Gastroesophageal sphincter (tissue), 4 donors: ENCODE measurements around the gene NOS1AP. TPM values are rescaled to one million over a fixed set of nuclear protein-coding genes. Genes with fewer than 3 reads are reported as not detected.

Experiments
- ATAC-seq: fragments of 150-250 bp; one replicate; pipeline ENCODE4 v1.9.1; 2016; ENCODE audit warnings: mild to moderate bottlenecking, moderate library complexity
- H3K27ac ChIP-seq, 4 donors: fragments of 200-600 bp; sonication (generic) in 3 of 4; 1 replicate in 3 of 4; 2 replicates in 1 of 4; pipeline ENCODE4 v1.5.1; 2016 to 2019
- H3K27me3 ChIP-seq: fragments of 200-600 bp; sonication (generic); one replicate; pipeline ENCODE4 v1.5.1; 2019
- H3K36me3 ChIP-seq, 2 donors: fragments of 200-600 bp; sonication (generic); one replicate each; pipeline ENCODE4 v1.5.1; 2019; ENCODE audit warnings: control low read depth in 1 of 2
- H3K4me1 ChIP-seq, 3 donors: fragments of 200-600 bp; sonication (generic); 1 replicate in 2 of 3; 2 replicates in 1 of 3; pipeline ENCODE4 v1.5.1; 2016 to 2019; ENCODE audit warnings: control low read depth in 2 of 3
- H3K4me3 ChIP-seq, 2 donors: fragments of 200-600 bp; sonication (generic); one replicate each; pipeline ENCODE4 v1.5.1; 2019; ENCODE audit warnings: mild to moderate bottlenecking in 1 of 2, moderate library complexity in 1 of 2
- H3K9me3 ChIP-seq, 3 donors: fragments of 200-600 bp; sonication (generic); one replicate each; pipeline ENCODE4 v1.5.1; 2017 to 2019; ENCODE audit warnings: control low read depth in 2 of 3
- EP300 ChIP-seq: sonication (generic); formaldehyde crosslinking; IDR thresholded peaks from one replicate; pipeline ENCODE4 v1.6.1; 2017; ENCODE audit warnings: antibody characterized with exemption, mild to moderate bottlenecking
- POLR2A ChIP-seq, 2 donors: fragments of 450-650 bp; IDR thresholded peaks; one replicate each; pipeline ENCODE4 v1.6.1; 2017; ENCODE audit warnings: antibody characterized with exemption in 2 of 2, mild to moderate bottlenecking in 2 of 2, moderate library complexity in 1 of 2
- POLR2AphosphoS5 ChIP-seq: sonication (generic); formaldehyde crosslinking; IDR thresholded peaks from one replicate; pipeline ENCODE4 v1.6.1; 2017; ENCODE audit warnings: antibody characterized with exemption
- WGBS, 2 donors: methylation state at CpG; one replicate each; pipeline ENCODE4 v1.1.5; 2018; ENCODE audit warnings: low coverage in 1 of 2; 5-methylcytosine and 5-hydroxymethylcytosine counted together
- total RNA-seq, 4 donors: library from RNA; depleted of rRNA; stranded (reverse); fragments of >200 nt; gene quantifications; one replicate each; pipeline ENCODE4 v1.1.0, GENCODE V29; 2016
- TF ChIP-seq, protein P1 (sequence below), 4 experiments: fragments of 200-600 bp in 2 of 4; fragments of 450-650 bp in 2 of 4; sonication (generic) in 1 of 4; IDR thresholded peaks; one replicate each; pipeline ENCODE4 v1.5.1; 2017 to 2019; ENCODE audit warnings: antibody characterized with exemption in 4 of 4, mild to moderate bottlenecking in 2 of 4, moderate library complexity in 2 of 4

NOS1AP gene
- total RNA-seq, 4 donors from 2014 or later = 3.5 to 7.8 (median 4.1) TPM

GRCh38 chr1:162029157-162029556 lies 40.3 kb upstream of the NOS1AP start:
- Histone ChIP-seq H3K9me3 (no peaks in the 10 kb centered on the region), H3K4me3 (no peak overlapping the region), H3K4me1 (peaks cover 0 to 7% (median 4%) of the 10 kb centered on the region in 3 donors), H3K27me3 (peaks cover 39% of the 10 kb centered on the region), H3K27ac (no peak overlapping the region), H3K36me3 (no peaks in the 10 kb centered on the region)
- no peak for TF ChIP-seq POLR2A (IDR thresholded peaks at IDR 0.05)
- WGBS, 2 donors = 7 to 15% methylated on average over 2 to 4 of the region's 4 CpGs
- ATAC-seq = no peak

GRCh38 chr1:162030759-162031280 lies 38.7 kb upstream of the NOS1AP start:
- H3K27ac ChIP-seq = no peak overlapping the region
- no peaks in the 10 kb centered on the region for H3K36me3 ChIP-seq
- ATAC-seq = no peak
- no peaks in the 10 kb centered on the region for H3K9me3 ChIP-seq
- H3K4me1 ChIP-seq = no peaks in the 10 kb centered on the region
- 83 to 95% methylated on average over 1 to 3 of the region's 3 CpGs for WGBS, 2 donors
- peaks cover 30% of the 10 kb centered on the region for H3K27me3 ChIP-seq
- TF ChIP-seq EP300 (no peak), POLR2A (IDR thresholded peaks at IDR 0.05) (no peak), POLR2AphosphoS5 (no peak)
- TF ChIP-seq, protein P1, sequence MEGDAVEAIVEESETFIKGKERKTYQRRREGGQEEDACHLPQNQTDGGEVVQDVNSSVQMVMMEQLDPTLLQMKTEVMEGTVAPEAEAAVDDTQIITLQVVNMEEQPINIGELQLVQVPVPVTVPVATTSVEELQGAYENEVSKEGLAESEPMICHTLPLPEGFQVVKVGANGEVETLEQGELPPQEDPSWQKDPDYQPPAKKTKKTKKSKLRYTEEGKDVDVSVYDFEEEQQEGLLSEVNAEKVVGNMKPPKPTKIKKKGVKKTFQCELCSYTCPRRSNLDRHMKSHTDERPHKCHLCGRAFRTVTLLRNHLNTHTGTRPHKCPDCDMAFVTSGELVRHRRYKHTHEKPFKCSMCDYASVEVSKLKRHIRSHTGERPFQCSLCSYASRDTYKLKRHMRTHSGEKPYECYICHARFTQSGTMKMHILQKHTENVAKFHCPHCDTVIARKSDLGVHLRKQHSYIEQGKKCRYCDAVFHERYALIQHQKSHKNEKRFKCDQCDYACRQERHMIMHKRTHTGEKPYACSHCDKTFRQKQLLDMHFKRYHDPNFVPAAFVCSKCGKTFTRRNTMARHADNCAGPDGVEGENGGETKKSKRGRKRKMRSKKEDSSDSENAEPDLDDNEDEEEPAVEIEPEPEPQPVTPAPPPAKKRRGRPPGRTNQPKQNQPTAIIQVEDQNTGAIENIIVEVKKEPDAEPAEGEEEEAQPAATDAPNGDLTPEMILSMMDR (IDR thresholded peaks at IDR 0.05) = no peak
- H3K4me3 ChIP-seq = no peak overlapping the region

- H3K27ac ChIP-seq = no peak overlapping the region
- TF ChIP-seq EP300 (no peak), POLR2AphosphoS5 (no peak), POLR2A (IDR thresholded peaks at IDR 0.05) (no peak)
- TF ChIP-seq, protein P1 (IDR thresholded peaks at IDR 0.05) = no peak
- H3K9me3 ChIP-seq = no peaks in the 10 kb centered on the region
- H3K4me3 ChIP-seq = no peak overlapping the region
- peaks cover 17% of the 10 kb centered on the region for H3K27me3 ChIP-seq
- H3K36me3 ChIP-seq = no peaks in the 10 kb centered on the region
- ATAC-seq = no peak
- H3K4me1 ChIP-seq = no peaks in the 10 kb centered on the region
- WGBS, 2 donors = 34 to 53% methylated on average over 4 to 5 of the region's 6 CpGs
These were observed 36.1 kb upstream of the NOS1AP start for GRCh38 chr1:162033428-162033827.

DNA sequence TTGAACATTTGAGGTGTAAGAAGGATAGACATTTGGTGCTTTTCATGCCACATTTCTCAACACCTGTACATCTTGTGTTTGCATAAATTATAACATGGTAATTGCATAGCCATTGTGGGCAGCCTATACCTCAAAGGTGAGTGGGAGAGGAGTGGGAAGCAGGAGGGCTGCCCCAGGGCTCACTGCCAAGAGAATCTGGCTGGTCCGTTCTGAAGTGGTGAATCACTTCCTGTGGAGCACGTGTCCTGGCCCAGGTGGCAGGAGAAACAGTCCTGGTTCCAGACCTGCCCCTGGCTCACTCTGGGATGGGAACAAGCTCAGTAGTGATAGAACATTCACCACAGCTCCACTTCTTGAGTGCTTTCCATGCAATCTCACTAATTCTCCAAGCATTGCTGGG lies 34.2 kb upstream of the NOS1AP start:
- no peak overlapping the region for H3K4me3 ChIP-seq
- no peak overlapping the region for H3K27ac ChIP-seq
- no peaks in the 10 kb centered on the region for H3K9me3 ChIP-seq
- no peak for ATAC-seq
- 0% methylated on average over 1 of the region's 2 CpGs; no CpG with 5 or more reads in 1 of the 2 donors for WGBS, 2 donors
- no peaks in the 10 kb centered on the region for H3K4me1 ChIP-seq
- H3K27me3 ChIP-seq = peaks cover 9% of the 10 kb centered on the region
- no peaks in the 10 kb centered on the region for H3K36me3 ChIP-seq
- TF ChIP-seq, protein P1 (IDR thresholded peaks at IDR 0.05) = no peak
- TF ChIP-seq POLR2AphosphoS5 = no peak
- TF ChIP-seq EP300 = no peak
- TF ChIP-seq POLR2A (IDR thresholded peaks at IDR 0.05) = no peak

- no peak for ATAC-seq
- Histone ChIP-seq H3K27me3 (peaks cover 9% of the 10 kb centered on the region), H3K4me1 (no peaks in the 10 kb centered on the region), H3K9me3 (no peaks in the 10 kb centered on the region), H3K36me3 (no peaks in the 10 kb centered on the region), H3K4me3 (no peak overlapping the region), H3K27ac (no peak overlapping the region)
- TF ChIP-seq EP300 = no peak
- no peak for TF ChIP-seq POLR2AphosphoS5
- no peak for TF ChIP-seq POLR2A (IDR thresholded peaks at IDR 0.05)
- TF ChIP-seq, protein P1 (IDR thresholded peaks at IDR 0.05) = no peak
- WGBS, 2 donors = 80% methylated on average over 1 of the region's 1 CpG; no CpG with 5 or more reads in 1 of the 2 donors
These were observed 33.3 kb upstream of the NOS1AP start for GRCh38 chr1:162036163-162036562.
